ENCODE measurements around the gene TRIO.

Gene TRIO

DNA sequence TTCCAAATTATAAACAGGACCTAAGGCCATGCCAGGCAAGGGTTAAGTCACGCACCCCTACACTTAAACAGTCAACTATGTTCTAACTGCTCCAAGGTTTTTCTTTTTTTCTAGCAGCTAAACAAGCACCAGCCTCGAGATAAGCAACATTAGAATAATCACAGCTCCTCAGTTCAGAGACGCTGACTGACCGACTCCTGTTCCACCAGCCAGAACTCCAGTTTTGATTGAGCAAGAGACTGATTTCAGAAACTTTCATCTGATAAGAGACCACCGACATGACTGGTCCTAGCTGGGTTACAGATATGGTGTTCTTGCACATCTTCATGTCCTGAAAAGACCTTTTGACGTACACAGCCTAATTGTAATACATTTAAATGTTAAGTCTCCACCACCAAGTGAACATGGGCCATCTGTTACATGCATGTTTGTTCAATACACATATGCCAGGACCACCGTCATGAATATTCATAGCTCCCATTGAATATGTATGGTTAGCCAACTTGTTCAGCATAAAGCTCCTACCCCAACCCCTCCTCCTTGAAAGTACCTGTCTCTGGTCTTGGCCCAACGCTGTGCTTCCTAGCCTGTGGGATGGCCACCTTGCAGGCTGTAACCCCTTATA, 414.8 kb downstream of the TRIO start:
- DNase-seq (ENCODE audit: insufficient read length, low spot score) (no peak), FAIRE-seq (no peak)
- no peak for TF ChIP-seq CTCF (IDR thresholded peaks at IDR 0.05; ENCODE audit: insufficient read depth, missing control alignments)

Measured in D721Med (cell line).